Activated T-cell treated with anti-CD3 and anti-CD28 coated beads, Interleukin-2, amount 50 U/mL, for 4 hours (primary cell): ENCODE measurements around the gene LRRC57. TPM values are rescaled to one million over a fixed set of nuclear protein-coding genes. Genes with fewer than 3 reads are reported as not detected.

ENCODE experiments used
- ATAC-seq, 2 donors: fragments of 200-7000 bp; cut with Tn5 transposase; one replicate each; pipeline ENCODE4 v1.10.0; 2021
- DNase-seq: peaks from one replicate; pipeline ENCODE4 v3.0.0-alpha.2; 2020
- H3K27me3 Mint-ChIP-seq: one replicate; pipeline ENCODE4 v1.8.0; 2021; ENCODE audit warnings: low read depth, mixed read lengths
- H3K36me3 Mint-ChIP-seq: one replicate; pipeline ENCODE4 v1.8.0; 2022; ENCODE audit warnings: mixed read lengths; ENCODE audit not compliant: insufficient read depth
- H3K4me1 Mint-ChIP-seq: one replicate; pipeline ENCODE4 v1.8.0; 2021; ENCODE audit warnings: low read depth, mixed read lengths
- H3K4me3 Mint-ChIP-seq: one replicate; pipeline ENCODE4 v1.8.0; 2021; ENCODE audit warnings: mild to moderate bottlenecking, moderate library complexity, mixed read lengths
- H3K9me3 Mint-ChIP-seq: one replicate; pipeline ENCODE4 v1.8.0; 2021; ENCODE audit warnings: mixed read lengths
- total RNA-seq, 3 donors: library from RNA; stranded (reverse); gene quantifications; one replicate each; pipeline ENCODE4 v1.2.1, GENCODE V29; 2021

LRRC57 gene
- 10 to 100 TPM; 13.6 to 17.0 (median 15.8) TPM for total RNA-seq

GRCh38 chr15:42548249-42549031 lies at the start of gene LRRC57, which contains the start of gene HAUS2:
Gene LRRC57 (minus strand): TSS chr15:42548793. CDS start chr15:42548434, 359 bp downstream.
Gene HAUS2 (plus strand): TSS chr15:42548838. CDS start chr15:42548873, 35 bp downstream.
- H3K36me3 Mint-ChIP-seq: peaks cover 6% of the 10 kb centered on the region
- H3K4me1 Mint-ChIP-seq: peaks cover 50% of the 10 kb centered on the region
- peak within 1 kb of the TSS; percentile 95 for H3K4me3 Mint-ChIP-seq
- ATAC-seq (peak; percentile 94), DNase-seq (peak; percentile 87)
- H3K9me3 Mint-ChIP-seq: no peaks in the 10 kb centered on the region
- H3K27me3 Mint-ChIP-seq: no peaks in the 10 kb centered on the region

- no peak overlapping the region for H3K4me3 Mint-ChIP-seq
- H3K27me3 Mint-ChIP-seq: peaks cover 1% of the 10 kb centered on the region
- H3K36me3 Mint-ChIP-seq: no peaks in the 10 kb centered on the region
Measured at GRCh38 chr15:42595626-42596240, 47.1 kb upstream of the LRRC57 start.

GRCh38 chr15:42594095-42594494 lies 45.5 kb upstream of the LRRC57 start:
- H3K27me3 Mint-ChIP-seq: no peaks in the 10 kb centered on the region
- H3K9me3 Mint-ChIP-seq: no peaks in the 10 kb centered on the region
- no peaks in the 10 kb centered on the region for H3K36me3 Mint-ChIP-seq
- no peak for ATAC-seq
- H3K4me1 Mint-ChIP-seq: no peaks in the 10 kb centered on the region
- no peak overlapping the region for H3K4me3 Mint-ChIP-seq
- DNase-seq: no peak

More at GRCh38 chr15:42595626-42596240, 47.1 kb upstream of the LRRC57 start:
- Mint-ChIP-seq H3K4me1 (no peaks in the 10 kb centered on the region), H3K9me3 (no peaks in the 10 kb centered on the region)
- ATAC-seq: no peak
- DNase-seq: no peak

DNA sequence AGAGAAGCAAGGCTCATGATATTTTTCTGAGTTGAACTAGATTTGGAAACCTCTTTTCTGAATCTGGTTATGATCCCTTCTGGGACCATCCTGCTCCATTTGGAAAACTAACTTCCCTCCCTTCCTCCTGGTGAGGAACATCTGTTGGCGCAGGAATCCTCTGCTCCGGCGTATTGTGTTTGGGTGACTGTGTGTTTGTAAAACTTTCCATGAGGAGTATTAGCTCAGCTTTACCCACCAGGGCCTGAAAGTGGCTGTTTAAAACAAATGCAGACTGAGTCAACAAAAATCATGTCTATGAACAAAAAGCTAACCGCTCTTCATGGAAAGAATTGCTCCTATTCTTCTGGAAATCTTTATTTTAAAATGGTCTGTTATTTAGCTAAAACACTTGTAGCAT lies 44.5 kb upstream of the LRRC57 start:
- DNase-seq (no peak), ATAC-seq (no peak)
- H3K9me3 Mint-ChIP-seq: no peaks in the 10 kb centered on the region
- no peaks in the 10 kb centered on the region for H3K27me3 Mint-ChIP-seq
- H3K4me1 Mint-ChIP-seq: no peaks in the 10 kb centered on the region
- no peak overlapping the region for H3K4me3 Mint-ChIP-seq
- H3K36me3 Mint-ChIP-seq: no peaks in the 10 kb centered on the region

- no peak for DNase-seq
- H3K9me3 Mint-ChIP-seq: no peaks in the 10 kb centered on the region
- no peaks in the 10 kb centered on the region for H3K27me3 Mint-ChIP-seq
- no peak for ATAC-seq
- H3K36me3 Mint-ChIP-seq: no peaks in the 10 kb centered on the region
- H3K4me1 Mint-ChIP-seq: no peaks in the 10 kb centered on the region
- no peak overlapping the region for H3K4me3 Mint-ChIP-seq
Measured at GRCh38 chr15:42592716-42593115, 44.1 kb upstream of the LRRC57 start.

DNA sequence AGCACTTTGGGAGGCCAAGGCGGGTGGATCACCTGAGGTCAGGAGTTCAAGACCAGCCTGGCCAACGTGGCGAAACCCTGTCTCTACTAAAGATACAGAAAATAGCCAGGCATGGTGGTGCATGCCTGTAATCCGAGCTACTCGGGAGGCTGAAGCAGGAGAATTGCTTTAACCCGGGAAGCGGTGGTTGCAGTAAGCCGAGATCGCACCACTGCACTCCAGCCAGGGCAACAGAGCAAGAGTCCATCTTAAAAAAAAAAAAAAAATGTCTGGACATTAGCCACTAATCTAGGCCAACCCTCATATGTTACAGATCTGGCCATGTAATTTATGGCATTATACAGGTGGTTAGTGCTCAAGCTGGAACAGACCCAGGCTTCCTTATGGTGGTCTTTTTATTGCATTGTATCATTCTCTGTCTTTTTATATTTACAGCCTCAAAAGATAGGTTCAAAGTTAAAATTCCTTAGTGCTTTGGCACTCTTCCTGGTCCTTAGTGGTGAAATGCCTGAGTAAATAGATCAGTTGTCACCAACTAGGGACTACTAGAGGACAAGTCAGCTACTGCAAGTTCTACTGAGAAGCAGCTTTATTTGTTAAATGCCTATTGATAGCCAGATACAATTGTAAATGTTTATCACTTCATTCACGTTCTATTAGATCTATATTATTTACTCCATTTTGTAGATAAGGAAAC lies 42.8 kb upstream of the LRRC57 start:
- Mint-ChIP-seq H3K4me1 (no peaks in the 10 kb centered on the region), H3K36me3 (no peaks in the 10 kb centered on the region), H3K9me3 (no peaks in the 10 kb centered on the region), H3K27me3 (no peaks in the 10 kb centered on the region), H3K4me3 (no peak overlapping the region)
- DNase-seq (no peak), ATAC-seq (no peak)

DNA sequence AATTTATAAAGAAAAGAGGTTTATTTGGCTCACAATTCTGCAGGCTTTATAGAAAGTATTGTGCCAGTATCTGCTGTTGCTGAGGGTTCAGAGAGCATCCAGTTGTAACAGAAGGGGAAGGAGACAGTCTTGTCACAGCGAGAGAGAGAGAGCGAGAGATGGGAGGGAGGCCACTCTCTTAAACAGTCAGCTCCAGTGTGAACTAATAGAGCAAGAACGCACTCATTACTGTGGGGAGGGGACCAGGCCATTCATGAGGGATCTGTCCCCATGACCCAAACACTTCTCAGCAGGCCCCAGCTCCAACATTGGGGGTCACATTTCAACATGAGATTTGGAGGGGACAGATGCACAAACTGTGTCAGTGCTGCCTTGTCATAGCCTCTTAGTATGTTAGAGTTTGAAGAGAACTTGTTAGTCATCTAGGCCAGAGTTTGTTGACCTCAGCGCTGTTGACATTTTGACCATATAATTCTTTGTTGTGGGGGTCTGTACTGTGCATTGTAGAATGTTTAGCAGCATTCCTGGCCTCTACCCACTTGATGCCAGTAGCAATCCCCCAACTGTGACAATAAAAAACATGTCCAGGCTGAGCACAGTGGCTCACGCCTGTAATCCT lies 42.1 kb upstream of the LRRC57 start:
- no peak for ATAC-seq
- Mint-ChIP-seq H3K4me1 (no peaks in the 10 kb centered on the region), H3K27me3 (no peaks in the 10 kb centered on the region), H3K36me3 (no peaks in the 10 kb centered on the region), H3K9me3 (no peaks in the 10 kb centered on the region), H3K4me3 (no peak overlapping the region)
- DNase-seq: no peak

DNA sequence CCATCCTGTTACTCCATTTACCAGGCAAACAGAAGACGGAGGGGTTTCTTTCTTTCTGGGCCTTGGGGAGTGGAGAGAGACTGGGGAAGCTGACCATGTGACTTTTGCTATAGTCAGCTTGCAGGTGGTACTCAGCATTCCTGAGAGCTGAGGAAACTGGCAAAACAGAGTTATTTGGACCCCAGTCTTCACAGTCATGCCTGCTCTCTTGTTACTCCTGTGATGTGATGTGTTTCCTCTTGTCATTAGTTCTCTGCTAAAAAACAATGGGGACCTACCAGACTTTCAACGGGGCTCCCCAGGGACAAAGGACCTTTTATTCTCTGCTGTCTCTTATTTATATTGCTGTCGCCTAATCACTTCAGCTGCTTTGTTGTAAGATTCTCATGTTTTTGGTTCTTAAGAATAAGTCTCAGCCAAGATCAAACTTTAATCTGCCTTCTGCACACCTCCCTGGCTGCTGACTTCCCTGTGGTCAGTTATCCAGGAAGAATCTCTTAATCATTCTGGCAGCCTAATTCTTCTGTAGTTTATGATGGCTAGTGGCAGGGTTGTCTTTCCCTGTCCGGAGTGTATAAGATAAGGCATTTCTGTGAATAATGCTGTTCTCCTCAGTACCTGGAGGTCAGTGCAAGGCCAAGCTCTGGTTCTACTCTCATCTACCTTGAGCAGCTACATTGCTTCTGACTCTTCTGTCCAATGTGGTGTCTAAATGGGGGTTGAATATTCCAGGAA lies 35.6 kb upstream of the LRRC57 start:
- ATAC-seq (no peak), DNase-seq (no peak)
- peaks cover 13% of the 10 kb centered on the region for H3K4me1 Mint-ChIP-seq
- no peaks in the 10 kb centered on the region for H3K9me3 Mint-ChIP-seq
- no peaks in the 10 kb centered on the region for H3K27me3 Mint-ChIP-seq
- H3K36me3 Mint-ChIP-seq: no peaks in the 10 kb centered on the region
- no peak overlapping the region for H3K4me3 Mint-ChIP-seq

GRCh38 chr15:42582569-42583375 lies 34.2 kb upstream of the LRRC57 start:
- Mint-ChIP-seq H3K9me3 (no peaks in the 10 kb centered on the region), H3K4me3 (no peak overlapping the region), H3K36me3 (no peaks in the 10 kb centered on the region), H3K27me3 (no peaks in the 10 kb centered on the region), H3K4me1 (peaks cover 13% of the 10 kb centered on the region)
- no peak for DNase-seq
- no peak for ATAC-seq

DNA sequence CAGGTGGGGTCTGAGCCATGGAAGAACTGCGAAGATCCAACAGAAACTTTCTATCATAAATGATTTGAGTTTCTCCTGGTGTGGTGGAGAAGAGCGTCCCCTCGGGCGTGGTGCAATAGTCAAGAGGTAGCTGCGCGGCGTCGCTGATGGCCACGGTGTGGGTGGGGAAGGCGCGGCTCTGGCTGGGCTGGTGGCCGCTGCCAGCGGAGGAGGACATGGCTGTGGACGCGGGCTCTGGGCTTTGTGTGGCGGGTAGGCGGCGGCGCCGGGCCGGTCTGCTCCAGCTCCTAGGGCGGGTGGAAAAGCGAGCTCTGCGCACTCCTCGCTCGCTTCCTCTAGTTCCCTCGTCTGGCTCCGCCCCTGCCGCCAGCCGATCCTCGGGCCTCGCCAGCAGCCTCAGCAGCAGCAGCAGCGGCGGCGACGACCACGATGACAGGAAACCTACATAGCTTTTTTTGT lies 32.7 kb upstream of the LRRC57 start:
- ATAC-seq: peak; percentile 99

GRCh38 chr15:42578984-42579537 lies 30.5 kb upstream of the LRRC57 start:
- no peak overlapping the region for H3K4me3 Mint-ChIP-seq
- H3K27me3 Mint-ChIP-seq: peaks cover 7% of the 10 kb centered on the region
- ATAC-seq (no peak), DNase-seq (no peak)
- peaks cover 25% of the 10 kb centered on the region for H3K4me1 Mint-ChIP-seq
- H3K9me3 Mint-ChIP-seq: no peaks in the 10 kb centered on the region
- H3K36me3 Mint-ChIP-seq: no peaks in the 10 kb centered on the region

More for the DNA sequence above, 32.7 kb upstream of the LRRC57 start:
- DNase-seq: peak; percentile 70
- Mint-ChIP-seq H3K9me3 (no peaks in the 10 kb centered on the region), H3K4me3 (peak overlapping the region; percentile 87), H3K27me3 (peaks cover 6% of the 10 kb centered on the region), H3K36me3 (no peaks in the 10 kb centered on the region), H3K4me1 (peaks cover 17% of the 10 kb centered on the region)

- ATAC-seq (no peak), DNase-seq (no peak)
- no peaks in the 10 kb centered on the region for H3K36me3 Mint-ChIP-seq
- peaks cover 25% of the 10 kb centered on the region for H3K4me1 Mint-ChIP-seq
- peaks cover 7% of the 10 kb centered on the region for H3K27me3 Mint-ChIP-seq
- no peaks in the 10 kb centered on the region for H3K9me3 Mint-ChIP-seq
- no peak overlapping the region for H3K4me3 Mint-ChIP-seq
Measured at GRCh38 chr15:42577514-42578031, 29.0 kb upstream of the LRRC57 start.

DNA sequence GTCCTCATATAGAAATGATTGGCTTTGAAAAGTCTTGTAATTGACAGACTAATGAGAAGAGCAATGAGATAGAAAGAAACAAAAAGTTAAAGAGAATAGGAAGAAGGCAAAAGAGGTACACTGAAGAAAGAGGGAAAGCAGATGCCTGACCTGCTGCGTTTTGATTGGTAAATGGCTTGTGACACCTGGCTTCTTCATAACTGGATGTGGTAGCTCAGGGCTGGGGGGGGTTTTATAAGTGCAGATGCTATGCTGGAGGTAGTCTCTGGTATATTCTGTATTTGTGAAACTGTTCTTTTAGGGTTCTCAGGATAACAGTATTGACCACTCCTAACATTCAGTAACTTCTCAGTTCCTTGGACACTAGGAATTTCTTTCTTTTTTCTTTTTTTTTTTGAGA lies 28.2 kb upstream of the LRRC57 start:
- DNase-seq (no peak), ATAC-seq (no peak)
- H3K4me1 Mint-ChIP-seq: peaks cover 24% of the 10 kb centered on the region
- no peaks in the 10 kb centered on the region for H3K9me3 Mint-ChIP-seq
- peak overlapping the region; percentile 92 for H3K4me3 Mint-ChIP-seq
- no peaks in the 10 kb centered on the region for H3K36me3 Mint-ChIP-seq
- H3K27me3 Mint-ChIP-seq: peaks cover 7% of the 10 kb centered on the region
